OCI-LY1 (cell line): ENCODE measurements around the gene MRPS27.

Experiments used
- EZH2 ChIP-seq: fragments of 200-600 bp; sonication (generic), shearing (Covaris generic); IDR thresholded peaks from 2 replicates; pipeline ENCODE4 v1.8.0; 2017; ENCODE audit warnings: borderline replicate concordance, mixed run types, mild to moderate bottlenecking, antibody characterized with exemption, low read length, moderate library complexity, mixed read lengths
- TF ChIP-seq, protein P1 (sequence below): fragments of 200-600 bp; sonication (generic), shearing (Covaris generic); IDR thresholded peaks from 2 replicates; pipeline ENCODE4 v1.5.1; 2017; ENCODE audit warnings: mild to moderate bottlenecking, antibody characterized with exemption, low read length, moderate library complexity, mixed read lengths

- TF ChIP-seq, protein P1, sequence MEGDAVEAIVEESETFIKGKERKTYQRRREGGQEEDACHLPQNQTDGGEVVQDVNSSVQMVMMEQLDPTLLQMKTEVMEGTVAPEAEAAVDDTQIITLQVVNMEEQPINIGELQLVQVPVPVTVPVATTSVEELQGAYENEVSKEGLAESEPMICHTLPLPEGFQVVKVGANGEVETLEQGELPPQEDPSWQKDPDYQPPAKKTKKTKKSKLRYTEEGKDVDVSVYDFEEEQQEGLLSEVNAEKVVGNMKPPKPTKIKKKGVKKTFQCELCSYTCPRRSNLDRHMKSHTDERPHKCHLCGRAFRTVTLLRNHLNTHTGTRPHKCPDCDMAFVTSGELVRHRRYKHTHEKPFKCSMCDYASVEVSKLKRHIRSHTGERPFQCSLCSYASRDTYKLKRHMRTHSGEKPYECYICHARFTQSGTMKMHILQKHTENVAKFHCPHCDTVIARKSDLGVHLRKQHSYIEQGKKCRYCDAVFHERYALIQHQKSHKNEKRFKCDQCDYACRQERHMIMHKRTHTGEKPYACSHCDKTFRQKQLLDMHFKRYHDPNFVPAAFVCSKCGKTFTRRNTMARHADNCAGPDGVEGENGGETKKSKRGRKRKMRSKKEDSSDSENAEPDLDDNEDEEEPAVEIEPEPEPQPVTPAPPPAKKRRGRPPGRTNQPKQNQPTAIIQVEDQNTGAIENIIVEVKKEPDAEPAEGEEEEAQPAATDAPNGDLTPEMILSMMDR = no peak
- no peak for TF ChIP-seq EZH2
Measured at GRCh38 chr5:72171667-72172066, 148.4 kb downstream of the MRPS27 start.
